GM12872 (cell line): ENCODE data around the gene ZYX.

ENCODE experiments used
- TF ChIP-seq, protein P1 (sequence below): IDR thresholded peaks from 3 replicates; pipeline ENCODE4 v1.5.1; 2011; ENCODE audit warnings: low read depth, mild to moderate bottlenecking, low read length, moderate library complexity; ENCODE audit not compliant: insufficient read depth

Gene ZYX

DNA sequence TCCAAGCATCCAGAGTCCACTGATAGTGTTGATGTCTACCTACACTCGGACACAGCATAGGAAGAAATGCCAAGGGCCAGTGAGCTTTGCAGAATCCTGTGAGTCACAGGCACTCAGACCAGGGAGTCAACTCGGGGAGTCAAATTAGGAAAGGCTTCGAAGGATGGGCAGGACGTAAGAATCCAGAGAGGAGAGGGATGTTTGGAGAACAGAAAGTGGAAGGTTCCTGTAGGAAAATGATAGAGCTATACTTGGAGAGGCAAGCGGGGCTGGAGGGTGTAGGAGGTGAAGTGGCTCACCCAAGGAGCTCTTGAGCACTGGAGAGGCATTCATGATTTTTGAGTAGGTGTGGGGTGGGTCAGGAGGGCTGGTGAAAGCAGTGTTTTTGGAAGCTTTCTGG lies 3.0 kb downstream of the ZYX start:
- TF ChIP-seq, protein P1, sequence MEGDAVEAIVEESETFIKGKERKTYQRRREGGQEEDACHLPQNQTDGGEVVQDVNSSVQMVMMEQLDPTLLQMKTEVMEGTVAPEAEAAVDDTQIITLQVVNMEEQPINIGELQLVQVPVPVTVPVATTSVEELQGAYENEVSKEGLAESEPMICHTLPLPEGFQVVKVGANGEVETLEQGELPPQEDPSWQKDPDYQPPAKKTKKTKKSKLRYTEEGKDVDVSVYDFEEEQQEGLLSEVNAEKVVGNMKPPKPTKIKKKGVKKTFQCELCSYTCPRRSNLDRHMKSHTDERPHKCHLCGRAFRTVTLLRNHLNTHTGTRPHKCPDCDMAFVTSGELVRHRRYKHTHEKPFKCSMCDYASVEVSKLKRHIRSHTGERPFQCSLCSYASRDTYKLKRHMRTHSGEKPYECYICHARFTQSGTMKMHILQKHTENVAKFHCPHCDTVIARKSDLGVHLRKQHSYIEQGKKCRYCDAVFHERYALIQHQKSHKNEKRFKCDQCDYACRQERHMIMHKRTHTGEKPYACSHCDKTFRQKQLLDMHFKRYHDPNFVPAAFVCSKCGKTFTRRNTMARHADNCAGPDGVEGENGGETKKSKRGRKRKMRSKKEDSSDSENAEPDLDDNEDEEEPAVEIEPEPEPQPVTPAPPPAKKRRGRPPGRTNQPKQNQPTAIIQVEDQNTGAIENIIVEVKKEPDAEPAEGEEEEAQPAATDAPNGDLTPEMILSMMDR = no peak

- TF ChIP-seq, protein P1 = no peak
These were observed 3.8 kb downstream of the ZYX start for GRCh38 chr7:143384661-143385631.

DNA sequence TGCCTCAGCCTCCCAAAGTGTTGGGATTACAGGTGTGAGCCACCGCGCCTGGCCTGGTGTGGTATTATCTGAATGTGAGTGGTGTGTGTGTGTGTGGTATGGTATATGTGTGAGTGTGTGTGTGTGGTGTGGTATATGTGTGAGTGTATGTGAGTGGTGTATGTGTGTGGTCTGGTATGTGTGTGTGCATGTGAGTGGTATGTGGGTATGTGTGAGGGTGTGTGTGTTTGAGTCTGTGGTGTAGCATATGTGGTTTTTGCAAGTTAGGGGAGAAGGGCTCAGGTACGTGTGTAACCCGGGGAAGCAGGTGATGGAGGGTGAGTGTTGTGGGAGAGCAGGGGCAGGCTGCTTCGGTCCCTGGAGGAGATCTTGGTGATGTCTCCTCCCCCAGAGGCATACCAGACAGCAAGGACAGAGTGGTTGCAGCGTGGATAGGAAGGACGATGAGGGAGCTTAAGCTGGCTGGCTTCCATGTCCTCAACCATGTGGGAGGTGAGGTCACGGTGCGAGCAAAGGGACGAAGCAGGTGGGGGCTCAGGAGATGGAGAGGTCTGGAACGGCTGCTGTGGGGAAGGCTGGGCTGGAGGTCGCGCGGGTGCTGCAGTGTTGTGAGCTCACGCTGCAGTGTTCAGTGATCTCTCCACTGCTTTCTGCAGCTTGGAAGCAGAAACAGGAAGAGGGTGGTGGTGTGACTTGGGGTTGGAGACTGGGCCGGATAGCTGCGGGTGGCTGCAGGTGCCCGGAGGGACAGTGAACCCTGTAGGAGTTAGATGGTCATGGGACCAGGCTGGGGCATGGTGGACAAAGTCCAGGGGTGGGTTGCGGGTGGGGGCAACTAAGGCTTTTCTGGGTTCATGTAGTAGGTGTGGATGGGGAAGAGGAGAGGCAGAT lies 5.0 kb downstream of the ZYX start:
- TF ChIP-seq, protein P1 = no peak

DNA sequence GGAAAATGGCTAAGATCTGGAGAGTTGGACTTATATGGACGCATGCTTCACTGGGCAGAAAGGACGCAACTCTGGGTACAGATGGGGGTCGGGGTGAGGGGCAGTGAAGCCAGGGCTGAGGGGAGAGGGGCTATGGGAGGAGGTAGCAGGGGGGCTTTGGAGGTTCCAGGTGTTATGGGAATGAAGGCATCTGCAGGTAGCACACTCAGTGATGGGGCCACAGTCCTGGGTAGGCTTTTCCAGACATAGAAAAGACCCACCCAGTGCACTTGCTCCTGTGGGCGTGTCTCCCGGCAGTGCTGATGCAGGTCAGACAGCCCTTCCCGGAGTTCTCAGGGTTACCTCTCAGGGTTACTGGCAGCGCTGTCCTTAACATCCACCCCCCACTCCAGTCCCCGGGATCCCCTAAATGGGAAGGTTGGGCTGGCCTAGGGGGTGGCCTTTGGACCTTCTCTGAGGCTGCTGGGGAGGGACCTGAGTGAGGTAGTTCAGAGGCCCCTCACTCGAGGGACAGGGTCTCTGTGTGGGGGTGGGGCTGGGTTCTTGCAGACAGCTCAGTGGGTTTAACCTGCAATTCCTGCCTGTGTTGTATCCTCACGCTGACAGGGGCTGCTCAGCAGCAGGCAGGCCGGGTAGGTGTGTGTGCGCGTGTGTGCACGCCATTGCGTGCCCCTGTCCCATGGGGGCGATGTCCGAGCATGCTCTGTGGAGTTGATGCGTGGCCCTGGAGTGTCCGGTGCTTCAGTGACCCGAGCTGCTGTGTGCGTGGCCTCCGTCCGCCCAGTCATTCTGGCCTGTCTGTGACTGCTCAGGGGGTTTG lies 6.2 kb downstream of the ZYX start:
- TF ChIP-seq, protein P1 = no peak

DNA sequence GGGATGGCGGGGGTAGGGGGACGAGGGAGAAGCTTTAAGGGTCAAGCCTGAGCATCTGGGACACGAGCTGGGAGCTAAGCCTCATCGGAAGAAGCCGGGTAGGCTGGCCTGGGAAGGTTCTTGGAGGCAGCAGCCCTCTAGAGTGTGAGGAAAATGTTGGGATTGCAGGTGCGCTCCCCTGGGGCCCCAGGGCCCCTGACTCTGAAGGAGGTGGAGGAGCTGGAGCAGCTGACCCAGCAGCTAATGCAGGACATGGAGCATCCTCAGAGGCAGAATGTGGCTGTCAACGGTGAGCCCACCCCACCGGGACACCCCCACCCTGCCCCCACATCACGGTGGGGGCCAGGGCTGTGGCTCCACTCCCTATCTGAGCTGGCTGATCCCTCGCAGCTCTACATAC lies 6.9 kb downstream of the ZYX start:
- TF ChIP-seq, protein P1 = no peak

- TF ChIP-seq, protein P1 = no peak
These were observed 7.5 kb downstream of the ZYX start for GRCh38 chr7:143388491-143389101.
